Mesothelial cell of epicardium (in vitro differentiated cells): Measurements from ENCODE around the gene PM20D1. TPM values are rescaled to one million over a fixed set of nuclear protein-coding genes. Genes with fewer than 3 reads are reported as not detected.

Experiments
- DNase-seq, 2 experiments: peaks; one replicate each; pipeline ENCODE4 v3.0.0; 2021; ENCODE audit warnings: low spot score in 2 of 2; ENCODE audit not compliant: unreplicated experiment in 2 of 2
- H3K27ac Mint-ChIP-seq: 2 replicates; pipeline ENCODE4 v1.8.0; 2021; ENCODE audit warnings: mixed read lengths
- H3K27me3 Mint-ChIP-seq: 2 replicates; pipeline ENCODE4 v1.8.0; 2021; ENCODE audit warnings: low read depth, mixed read lengths
- H3K36me3 Mint-ChIP-seq: 2 replicates; pipeline ENCODE4 v1.8.0; 2021; ENCODE audit warnings: mixed read lengths
- H3K4me1 Mint-ChIP-seq: 2 replicates; pipeline ENCODE4 v1.8.0; 2021; ENCODE audit warnings: mixed read lengths
- H3K4me3 Mint-ChIP-seq: 2 replicates; pipeline ENCODE4 v1.8.0; 2021; ENCODE audit warnings: mild to moderate bottlenecking, moderate library complexity, mixed read lengths
- H3K9me3 Mint-ChIP-seq: 2 replicates; pipeline ENCODE4 v1.8.0; 2021; ENCODE audit warnings: mixed read lengths
- total RNA-seq: library from RNA; stranded (reverse); gene quantifications from 3 replicates; pipeline ENCODE4 v1.2.1, GENCODE V29; 2021
- TF ChIP-seq, protein P1 (sequence below): fragments of 200-600 bp; sonication (generic); IDR thresholded peaks from one replicate; pipeline ENCODE4 v1.5.0; 2021; ENCODE audit warnings: antibody characterized with exemption; ENCODE audit not compliant: unreplicated experiment

The PM20D1 gene
- total RNA-seq, 1 donor from 2014 or later, result not detected

DNA sequence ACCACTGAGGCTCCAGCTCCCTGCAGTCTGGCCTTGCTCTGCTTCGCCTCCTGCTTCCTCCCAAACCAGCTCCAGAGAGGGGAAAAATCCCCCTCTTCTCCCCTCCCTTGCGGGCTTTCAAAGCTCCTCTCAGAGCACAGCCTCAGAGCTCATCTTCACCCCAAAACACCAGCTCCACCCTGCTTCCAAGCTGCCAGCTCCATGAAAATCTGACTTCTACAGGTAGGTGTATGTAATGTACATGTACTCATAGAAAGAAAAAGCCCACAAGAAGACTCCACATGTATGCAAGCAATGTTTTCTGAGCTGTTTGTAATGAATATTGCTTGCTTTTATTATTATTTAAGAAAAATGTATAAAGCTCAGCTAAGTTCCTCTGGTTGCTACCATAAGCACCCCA, 45.3 kb downstream of the PM20D1 start:
- Mint-ChIP-seq H3K9me3 (no peaks in the 10 kb centered on the region), H3K36me3 (peaks cover 14% of the 10 kb centered on the region), H3K4me1 (peaks cover 8% of the 10 kb centered on the region), H3K27ac (no peak overlapping the region), H3K27me3 (no peaks in the 10 kb centered on the region), H3K4me3 (no peak overlapping the region)
- no peak for DNase-seq
- TF ChIP-seq, protein P1, sequence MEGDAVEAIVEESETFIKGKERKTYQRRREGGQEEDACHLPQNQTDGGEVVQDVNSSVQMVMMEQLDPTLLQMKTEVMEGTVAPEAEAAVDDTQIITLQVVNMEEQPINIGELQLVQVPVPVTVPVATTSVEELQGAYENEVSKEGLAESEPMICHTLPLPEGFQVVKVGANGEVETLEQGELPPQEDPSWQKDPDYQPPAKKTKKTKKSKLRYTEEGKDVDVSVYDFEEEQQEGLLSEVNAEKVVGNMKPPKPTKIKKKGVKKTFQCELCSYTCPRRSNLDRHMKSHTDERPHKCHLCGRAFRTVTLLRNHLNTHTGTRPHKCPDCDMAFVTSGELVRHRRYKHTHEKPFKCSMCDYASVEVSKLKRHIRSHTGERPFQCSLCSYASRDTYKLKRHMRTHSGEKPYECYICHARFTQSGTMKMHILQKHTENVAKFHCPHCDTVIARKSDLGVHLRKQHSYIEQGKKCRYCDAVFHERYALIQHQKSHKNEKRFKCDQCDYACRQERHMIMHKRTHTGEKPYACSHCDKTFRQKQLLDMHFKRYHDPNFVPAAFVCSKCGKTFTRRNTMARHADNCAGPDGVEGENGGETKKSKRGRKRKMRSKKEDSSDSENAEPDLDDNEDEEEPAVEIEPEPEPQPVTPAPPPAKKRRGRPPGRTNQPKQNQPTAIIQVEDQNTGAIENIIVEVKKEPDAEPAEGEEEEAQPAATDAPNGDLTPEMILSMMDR, result no peak

- TF ChIP-seq, protein P1, result no peak
- DNase-seq, result no peak
- H3K4me1 Mint-ChIP-seq, result peaks cover 5% of the 10 kb centered on the region
- no peak overlapping the region for H3K27ac Mint-ChIP-seq
- H3K27me3 Mint-ChIP-seq, result no peaks in the 10 kb centered on the region
- H3K36me3 Mint-ChIP-seq, result peaks cover 14% of the 10 kb centered on the region
- H3K9me3 Mint-ChIP-seq, result no peaks in the 10 kb centered on the region
- H3K4me3 Mint-ChIP-seq, result no peak overlapping the region
Measured at GRCh38 chr1:205803986-205804385, 45.9 kb downstream of the PM20D1 start.

GRCh38 chr1:205802060-205802459, 47.9 kb downstream of the PM20D1 start:
- Mint-ChIP-seq H3K9me3 (no peaks in the 10 kb centered on the region), H3K4me1 (peaks cover 5% of the 10 kb centered on the region), H3K27ac (no peak overlapping the region), H3K36me3 (peaks cover 10% of the 10 kb centered on the region), H3K27me3 (no peaks in the 10 kb centered on the region), H3K4me3 (no peak overlapping the region)
- TF ChIP-seq, protein P1, result no peak
- no peak for DNase-seq

- peaks cover 10% of the 10 kb centered on the region for H3K36me3 Mint-ChIP-seq
- H3K4me3 Mint-ChIP-seq, result no peak overlapping the region
- DNase-seq, result no peak
- TF ChIP-seq, protein P1, result no peak
- no peaks in the 10 kb centered on the region for H3K27me3 Mint-ChIP-seq
- peaks cover 5% of the 10 kb centered on the region for H3K4me1 Mint-ChIP-seq
- H3K27ac Mint-ChIP-seq, result no peak overlapping the region
- no peaks in the 10 kb centered on the region for H3K9me3 Mint-ChIP-seq
Measured at GRCh38 chr1:205800981-205801703, 48.8 kb downstream of the PM20D1 start.

DNA sequence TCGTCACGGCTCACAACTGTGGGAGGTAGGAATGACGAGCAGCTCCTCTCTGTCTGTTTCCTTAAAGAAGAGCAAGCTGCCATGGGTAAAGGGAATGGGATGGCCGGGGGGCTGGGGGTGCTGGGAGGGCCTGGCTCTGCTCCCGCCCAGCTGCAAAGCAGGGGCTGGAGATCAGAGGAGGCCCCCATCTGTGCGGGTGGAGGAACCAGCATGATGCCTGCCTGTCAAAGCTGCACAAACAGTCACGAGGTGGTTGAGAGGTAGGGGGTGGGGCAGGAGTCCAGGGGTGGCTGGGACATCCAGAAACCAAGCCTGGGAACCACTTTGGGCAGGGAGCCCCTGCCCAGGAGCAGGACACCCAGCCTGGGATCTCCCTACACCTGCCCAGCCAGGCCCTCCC, 49.5 kb downstream of the PM20D1 start:
- TF ChIP-seq, protein P1, result no peak
- Mint-ChIP-seq H3K4me3 (no peak overlapping the region), H3K4me1 (peaks cover 5% of the 10 kb centered on the region), H3K36me3 (peaks cover 10% of the 10 kb centered on the region), H3K27ac (no peak overlapping the region), H3K9me3 (no peaks in the 10 kb centered on the region), H3K27me3 (no peaks in the 10 kb centered on the region)
- no peak for DNase-seq

- Mint-ChIP-seq H3K4me1 (peaks cover 3% of the 10 kb centered on the region), H3K27me3 (no peaks in the 10 kb centered on the region), H3K9me3 (no peaks in the 10 kb centered on the region), H3K36me3 (peaks cover 18% of the 10 kb centered on the region), H3K4me3 (no peak overlapping the region), H3K27ac (no peak overlapping the region)
- TF ChIP-seq, protein P1, result no peak
- DNase-seq, result no peak
Measured at GRCh38 chr1:205798577-205798976, 51.4 kb downstream of the PM20D1 start.
